ENCODE results near the gene LZTS2. TPM values are rescaled to one million over a fixed set of nuclear protein-coding genes. Genes with fewer than 3 reads are reported as not detected.
A peak's percentile ranks its signal among the peaks of the same experiment; 100 is the strongest.

The LZTS2 gene
- polyA plus RNA-seq, 1 experiment = 33.3 TPM

DNA sequence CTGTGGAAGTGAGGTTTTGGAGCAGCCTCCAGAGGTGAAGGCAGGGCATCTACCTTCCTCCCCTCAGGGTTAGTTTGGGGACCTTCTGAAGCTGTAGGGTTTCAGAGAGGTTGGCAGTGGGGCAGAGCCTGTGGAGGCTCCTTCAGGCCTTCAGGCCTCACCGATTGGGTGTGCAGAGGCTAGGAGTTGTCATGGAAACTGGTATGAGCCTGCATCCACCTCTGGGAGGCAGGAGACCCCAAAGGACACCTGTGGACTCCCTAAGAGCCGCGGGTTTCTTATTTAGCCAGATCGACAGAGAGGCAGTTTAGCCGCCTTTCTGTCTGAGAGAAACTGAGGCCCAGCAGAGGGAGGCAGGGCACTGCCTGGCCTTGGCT, 2.0 kb downstream of the LZTS2 start:
- TF ChIP-seq, protein P1, sequence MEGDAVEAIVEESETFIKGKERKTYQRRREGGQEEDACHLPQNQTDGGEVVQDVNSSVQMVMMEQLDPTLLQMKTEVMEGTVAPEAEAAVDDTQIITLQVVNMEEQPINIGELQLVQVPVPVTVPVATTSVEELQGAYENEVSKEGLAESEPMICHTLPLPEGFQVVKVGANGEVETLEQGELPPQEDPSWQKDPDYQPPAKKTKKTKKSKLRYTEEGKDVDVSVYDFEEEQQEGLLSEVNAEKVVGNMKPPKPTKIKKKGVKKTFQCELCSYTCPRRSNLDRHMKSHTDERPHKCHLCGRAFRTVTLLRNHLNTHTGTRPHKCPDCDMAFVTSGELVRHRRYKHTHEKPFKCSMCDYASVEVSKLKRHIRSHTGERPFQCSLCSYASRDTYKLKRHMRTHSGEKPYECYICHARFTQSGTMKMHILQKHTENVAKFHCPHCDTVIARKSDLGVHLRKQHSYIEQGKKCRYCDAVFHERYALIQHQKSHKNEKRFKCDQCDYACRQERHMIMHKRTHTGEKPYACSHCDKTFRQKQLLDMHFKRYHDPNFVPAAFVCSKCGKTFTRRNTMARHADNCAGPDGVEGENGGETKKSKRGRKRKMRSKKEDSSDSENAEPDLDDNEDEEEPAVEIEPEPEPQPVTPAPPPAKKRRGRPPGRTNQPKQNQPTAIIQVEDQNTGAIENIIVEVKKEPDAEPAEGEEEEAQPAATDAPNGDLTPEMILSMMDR (IDR thresholded peaks at IDR 0.05; ENCODE audit: low read depth, low read length) = no peak
- peak overlapping the region; percentile 90 for H3K4me3 ChIP-seq (ENCODE audit: low read depth, low read length)
- no peaks in the 10 kb centered on the region; the same call in 1 of the 2 replicates for H3K9me3 ChIP-seq (ENCODE audit: control insufficient read depth, insufficient read depth, low read length)
- ChIA-PET POLR2A (interaction anchor here (2.0 kb wide), 1 partner anchor 13 kb away, joined by 4 read pairs; no protein-coding TSS in a partner anchor), CTCF (interaction anchor here (0.6 to 5.5 kb wide), 4 partner anchors 9 to 40 kb away, joined by 3 to 53 read pairs (median 7); no protein-coding TSS in a partner anchor)
- no peak for DNase-seq (ENCODE audit: low read depth, low spot score)
- H3K27ac ChIP-seq (ENCODE audit: low read depth, low read length) = peak overlapping the region; percentile 92
- H3K27me3 ChIP-seq (ENCODE audit: control insufficient read depth, insufficient read depth, low read length) = no peaks in the 10 kb centered on the region

DNA sequence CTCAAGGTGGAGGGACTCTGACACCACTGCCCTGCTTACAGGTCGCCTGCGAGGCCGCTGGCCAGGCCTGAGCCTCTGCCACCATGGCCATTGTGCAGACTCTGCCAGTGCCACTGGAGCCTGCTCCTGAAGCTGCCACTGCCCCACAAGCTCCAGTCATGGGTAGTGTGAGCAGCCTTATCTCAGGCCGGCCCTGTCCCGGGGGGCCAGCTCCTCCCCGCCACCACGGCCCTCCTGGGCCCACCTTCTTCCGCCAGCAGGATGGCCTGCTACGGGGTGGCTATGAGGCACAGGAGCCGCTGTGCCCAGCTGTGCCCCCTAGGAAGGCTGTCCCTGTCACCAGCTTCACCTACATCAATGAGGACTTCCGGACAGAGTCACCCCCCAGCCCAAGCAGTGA, 2.8 kb downstream of the LZTS2 start:
- no peak for DNase-seq (ENCODE audit: low read depth, low spot score)
- TF ChIP-seq, protein P1 (IDR thresholded peaks at IDR 0.05; ENCODE audit: low read depth, low read length) = no peak

DNA sequence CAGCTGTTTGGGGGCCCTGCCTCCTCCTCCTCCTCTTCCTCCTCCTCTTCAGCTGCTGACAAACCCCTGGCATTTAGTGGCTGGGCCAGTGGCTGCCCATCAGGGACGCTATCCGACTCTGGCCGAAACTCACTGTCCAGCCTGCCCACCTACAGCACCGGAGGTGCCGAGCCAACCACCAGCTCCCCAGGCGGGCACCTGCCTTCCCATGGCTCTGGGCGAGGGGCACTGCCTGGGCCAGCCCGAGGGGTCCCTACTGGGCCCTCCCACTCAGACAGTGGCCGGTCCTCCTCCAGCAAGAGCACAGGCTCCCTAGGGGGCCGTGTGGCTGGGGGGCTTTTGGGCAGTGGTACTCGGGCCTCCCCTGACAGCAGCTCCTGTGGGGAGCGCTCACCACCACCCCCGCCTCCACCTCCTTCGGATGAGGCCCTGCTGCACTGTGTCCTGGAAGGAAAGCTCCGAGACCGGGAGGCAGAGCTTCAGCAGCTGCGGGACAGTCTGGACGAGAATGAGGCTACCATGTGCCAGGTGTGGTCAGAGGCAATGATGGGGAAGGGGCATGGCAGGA, 4.1 kb downstream of the LZTS2 start:
- H3K27me3 ChIP-seq (ENCODE audit: control insufficient read depth, insufficient read depth, low read length) = no peaks in the 10 kb centered on the region
- CTCF ChIA-PET = interaction anchor here (1.1 to 5.5 kb wide), 3 partner anchors 8 to 37 kb away, joined by 4 to 53 read pairs (median 9); no protein-coding TSS in a partner anchor
- TF ChIP-seq, protein P1 (IDR thresholded peaks at IDR 0.05; ENCODE audit: low read depth, low read length) = no peak
- no peak overlapping the region for H3K4me3 ChIP-seq (ENCODE audit: low read depth, low read length)
- POLR2A ChIA-PET = interaction anchor here (1.6 kb wide), 1 partner anchor 29 kb away, joined by 4 read pairs; no protein-coding TSS in a partner anchor
- no peak overlapping the region for H3K27ac ChIP-seq (ENCODE audit: low read depth, low read length)
- no peak for DNase-seq (ENCODE audit: low read depth, low spot score)
- H3K9me3 ChIP-seq (ENCODE audit: control insufficient read depth, insufficient read depth, low read length) = no peaks in the 10 kb centered on the region; the same call in 1 of the 2 replicates

More for the DNA sequence above, 2.8 kb downstream of the LZTS2 start:
- Histone ChIP-seq H3K4me3 (ENCODE audit: low read depth, low read length) (peak overlapping the region; percentile 90), H3K27me3 (ENCODE audit: control insufficient read depth, insufficient read depth, low read length) (no peaks in the 10 kb centered on the region), H3K9me3 (ENCODE audit: control insufficient read depth, insufficient read depth, low read length) (no peaks in the 10 kb centered on the region; the same call in 1 of the 2 replicates), H3K27ac (ENCODE audit: low read depth, low read length) (peak overlapping the region; percentile 92)
- ChIA-PET CTCF (interaction anchor here (0.5 to 5.5 kb wide), 6 partner anchors 9 to 39 kb away, joined by 3 to 53 read pairs (median 6); partner anchors contain the start of gene SEMA4G), POLR2A (interaction anchor here (2.0 kb wide), 1 partner anchor 12 kb away, joined by 4 read pairs; no protein-coding TSS in a partner anchor)

DNA sequence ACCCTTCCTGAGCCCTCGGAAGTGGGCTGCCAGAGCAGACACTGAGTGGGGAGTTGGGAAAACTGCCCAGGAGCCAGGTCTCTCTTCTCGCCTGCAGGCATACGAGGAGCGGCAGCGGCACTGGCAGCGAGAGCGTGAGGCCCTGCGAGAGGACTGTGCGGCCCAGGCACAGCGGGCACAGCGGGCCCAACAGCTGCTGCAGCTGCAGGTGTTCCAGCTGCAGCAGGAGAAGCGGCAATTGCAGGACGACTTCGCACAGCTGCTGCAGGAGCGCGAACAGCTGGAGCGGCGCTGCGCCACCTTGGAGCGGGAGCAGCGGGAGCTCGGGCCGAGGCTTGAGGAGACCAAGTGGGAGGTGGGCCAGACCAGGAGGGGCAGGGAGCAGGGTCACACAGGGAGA, 5.8 kb downstream of the LZTS2 start:
- POLR2A ChIA-PET = interaction anchor here (1.1 kb wide), 1 partner anchor 26 kb away, joined by 3 read pairs; the partner anchor contains the start of genes PDZD7 and SFXN3
- Histone ChIP-seq H3K27me3 (ENCODE audit: control insufficient read depth, insufficient read depth, low read length) (no peaks in the 10 kb centered on the region), H3K4me3 (ENCODE audit: low read depth, low read length) (no peak overlapping the region), H3K9me3 (ENCODE audit: control insufficient read depth, insufficient read depth, low read length) (no peaks in the 10 kb centered on the region; the same call in 1 of the 2 replicates), H3K27ac (ENCODE audit: low read depth, low read length) (no peak overlapping the region)
- TF ChIP-seq, protein P1 (IDR thresholded peaks at IDR 0.05; ENCODE audit: low read depth, low read length) = no peak
- no peak for DNase-seq (ENCODE audit: low read depth, low spot score)
- CTCF ChIA-PET = interaction anchor here (1.5 to 5.5 kb wide), 2 partner anchors 10 to 12 kb away, joined by 3 to 53 read pairs; no protein-coding TSS in a partner anchor

All from AG04450 (cell line).